ENCODE results near the gene MLLT3. TPM values are rescaled to one million over a fixed set of nuclear protein-coding genes. Genes with fewer than 3 reads are reported as not detected.

Gene MLLT3
- total RNA-seq, 6 experiments from 2014 or later: 0.43 to 2.5 (median 1.2) TPM

- Histone ChIP-seq H3K27me3 (no peaks in the 10 kb centered on the region), H3K4me3 (peak overlapping the region; percentile 72 to 80 (median 79)), H3K36me3 (no peaks in the 10 kb centered on the region), H3K9me3 (no peaks in the 10 kb centered on the region), H3K27ac (peak overlapping the region in 1 of 3 donors; percentile 71), H3K4me1 (peaks cover 0 to 10% (median 0%) of the 10 kb centered on the region in 4 donors)
- peak; percentile 39 to 60 (median 47) for DNase-seq
- WGBS (ENCODE audit: insufficient coverage, low coverage, low lambda C conversion rate, missing lambda C conversion rate): under 1% methylated on average over 46 of the region's 65 CpGs
- no peak for TF ChIP-seq POLR2A (IDR thresholded peaks at IDR 0.05)
- TF ChIP-seq, protein P1, sequence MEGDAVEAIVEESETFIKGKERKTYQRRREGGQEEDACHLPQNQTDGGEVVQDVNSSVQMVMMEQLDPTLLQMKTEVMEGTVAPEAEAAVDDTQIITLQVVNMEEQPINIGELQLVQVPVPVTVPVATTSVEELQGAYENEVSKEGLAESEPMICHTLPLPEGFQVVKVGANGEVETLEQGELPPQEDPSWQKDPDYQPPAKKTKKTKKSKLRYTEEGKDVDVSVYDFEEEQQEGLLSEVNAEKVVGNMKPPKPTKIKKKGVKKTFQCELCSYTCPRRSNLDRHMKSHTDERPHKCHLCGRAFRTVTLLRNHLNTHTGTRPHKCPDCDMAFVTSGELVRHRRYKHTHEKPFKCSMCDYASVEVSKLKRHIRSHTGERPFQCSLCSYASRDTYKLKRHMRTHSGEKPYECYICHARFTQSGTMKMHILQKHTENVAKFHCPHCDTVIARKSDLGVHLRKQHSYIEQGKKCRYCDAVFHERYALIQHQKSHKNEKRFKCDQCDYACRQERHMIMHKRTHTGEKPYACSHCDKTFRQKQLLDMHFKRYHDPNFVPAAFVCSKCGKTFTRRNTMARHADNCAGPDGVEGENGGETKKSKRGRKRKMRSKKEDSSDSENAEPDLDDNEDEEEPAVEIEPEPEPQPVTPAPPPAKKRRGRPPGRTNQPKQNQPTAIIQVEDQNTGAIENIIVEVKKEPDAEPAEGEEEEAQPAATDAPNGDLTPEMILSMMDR (IDR thresholded peaks at IDR 0.05): no peak
- intact Hi-C loops (cut with DNase I): loop anchor here in 1 of 2 donors (10.0 kb wide), 1 partner anchor 324 kb away; no protein-coding TSS in a partner anchor
- peak in 2 of 4 donors; percentile 3 to 6 for ATAC-seq
Observed at GRCh38 chr9:20620650-20621470, 1.4 kb downstream of the MLLT3 start.

- 21% methylated on average over 13 of the region's 15 CpGs for WGBS (ENCODE audit: insufficient coverage, low coverage, low lambda C conversion rate, missing lambda C conversion rate)
- Histone ChIP-seq H3K27ac (no peak overlapping the region), H3K4me3 (no peak overlapping the region), H3K27me3 (no peaks in the 10 kb centered on the region), H3K9me3 (no peaks in the 10 kb centered on the region), H3K36me3 (no peaks in the 10 kb centered on the region), H3K4me1 (peaks cover 0 to 10% (median 0%) of the 10 kb centered on the region in 4 donors)
- ATAC-seq (no peak), DNase-seq (no peak)
- TF ChIP-seq, protein P1 (IDR thresholded peaks at IDR 0.05): no peak
- TF ChIP-seq POLR2A (IDR thresholded peaks at IDR 0.05): no peak
- intact Hi-C loops (cut with DNase I): loop anchor here in 1 of 2 donors (10.0 kb wide), 1 partner anchor 325 kb away; no protein-coding TSS in a partner anchor
Observed at GRCh38 chr9:20619487-20620200, 2.7 kb downstream of the MLLT3 start.

DNA sequence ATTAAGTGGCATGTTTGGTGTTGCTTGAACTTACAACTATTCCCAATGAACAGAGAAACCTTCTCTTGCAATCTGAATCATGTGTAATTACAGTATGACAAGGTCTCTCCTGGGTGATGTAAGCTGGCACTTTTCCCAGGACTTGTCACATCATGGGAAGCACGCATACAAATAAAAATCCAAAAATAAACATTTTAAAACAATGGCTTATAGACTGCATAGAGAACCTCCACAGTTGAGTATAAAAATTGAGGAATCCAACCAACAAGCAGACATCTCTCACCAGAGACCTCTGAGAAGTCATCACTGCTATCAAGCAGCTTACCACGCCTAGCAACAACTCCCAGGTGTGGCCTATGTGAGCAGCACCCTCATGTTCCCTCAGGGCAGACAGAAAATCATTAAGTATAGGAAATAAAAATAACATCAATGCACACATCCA is 3.9 kb downstream of the MLLT3 start:
- H3K9me3 ChIP-seq: no peaks in the 10 kb centered on the region
- ATAC-seq: no peak
- H3K4me3 ChIP-seq: no peak overlapping the region
- no peak for TF ChIP-seq POLR2A (IDR thresholded peaks at IDR 0.05)
- TF ChIP-seq, protein P1 (IDR thresholded peaks at IDR 0.05): no peak
- DNase-seq: no peak
- WGBS (ENCODE audit: insufficient coverage, low coverage, low lambda C conversion rate, missing lambda C conversion rate): 57% methylated on average over 2 of the region's 2 CpGs
- no peaks in the 10 kb centered on the region for H3K27me3 ChIP-seq
- intact Hi-C loops (cut with DNase I): no loop called here
- no peak overlapping the region for H3K27ac ChIP-seq
- H3K36me3 ChIP-seq: no peaks in the 10 kb centered on the region
- no peaks in the 10 kb centered on the region for H3K4me1 ChIP-seq

- H3K27ac ChIP-seq: no peak overlapping the region
- no peak for ATAC-seq
- no peak for TF ChIP-seq POLR2A (IDR thresholded peaks at IDR 0.05)
- no peaks in the 10 kb centered on the region for H3K36me3 ChIP-seq
- no peak overlapping the region for H3K4me3 ChIP-seq
- H3K9me3 ChIP-seq: no peaks in the 10 kb centered on the region
- intact Hi-C loops (cut with DNase I): no loop called here
- no peaks in the 10 kb centered on the region for H3K27me3 ChIP-seq
- peaks cover 0 to 5% (median 0%) of the 10 kb centered on the region in 4 donors for H3K4me1 ChIP-seq
- no peak for DNase-seq
- WGBS (ENCODE audit: insufficient coverage, low coverage, low lambda C conversion rate, missing lambda C conversion rate): 85% methylated on average over 2 of the region's 2 CpGs
Observed at GRCh38 chr9:20616808-20617207, 5.5 kb downstream of the MLLT3 start.

Data from right lobe of liver (tissue), 6 donors.